Rectal smooth muscle tissue (tissue), 1 donor: ENCODE results near the gene PDE6C.
"Not testable (repeated sequence)": the region's sequence is repeated elsewhere in the genome, so short reads cannot be mapped to it uniquely, and the experiment has no call there.

Experiments used
- H3K27ac ChIP-seq: one replicate; pipeline ENCODE4 v1.7.0; 2013; ENCODE audit warnings: low read depth, low read length, inconsistent platforms
- H3K27me3 ChIP-seq: one replicate; pipeline ENCODE4 v1.7.0; 2013; ENCODE audit warnings: low read length; ENCODE audit not compliant: control insufficient read depth, insufficient read depth
- H3K36me3 ChIP-seq: one replicate; pipeline ENCODE4 v1.7.0; 2013; ENCODE audit warnings: low read length; ENCODE audit not compliant: control insufficient read depth, insufficient read depth
- H3K4me1 ChIP-seq: one replicate; pipeline ENCODE4 v1.7.0; 2013; ENCODE audit warnings: low read length; ENCODE audit not compliant: control insufficient read depth, insufficient read depth
- H3K4me3 ChIP-seq: one replicate; pipeline ENCODE4 v1.7.0; 2013; ENCODE audit warnings: low read length
- H3K9ac ChIP-seq: one replicate; pipeline ENCODE4 v1.7.0; 2013; ENCODE audit warnings: low read length

The PDE6C gene

GRCh38 chr10:93671042-93671441 lies 58.7 kb downstream of the PDE6C start:
- Histone ChIP-seq H3K27ac (no peak overlapping the region), H3K27me3 (no peaks in the 10 kb centered on the region), H3K4me3 (no peak overlapping the region), H3K9ac (no peak overlapping the region), H3K36me3 (no peaks in the 10 kb centered on the region), H3K4me1 (no peaks in the 10 kb centered on the region)

DNA sequence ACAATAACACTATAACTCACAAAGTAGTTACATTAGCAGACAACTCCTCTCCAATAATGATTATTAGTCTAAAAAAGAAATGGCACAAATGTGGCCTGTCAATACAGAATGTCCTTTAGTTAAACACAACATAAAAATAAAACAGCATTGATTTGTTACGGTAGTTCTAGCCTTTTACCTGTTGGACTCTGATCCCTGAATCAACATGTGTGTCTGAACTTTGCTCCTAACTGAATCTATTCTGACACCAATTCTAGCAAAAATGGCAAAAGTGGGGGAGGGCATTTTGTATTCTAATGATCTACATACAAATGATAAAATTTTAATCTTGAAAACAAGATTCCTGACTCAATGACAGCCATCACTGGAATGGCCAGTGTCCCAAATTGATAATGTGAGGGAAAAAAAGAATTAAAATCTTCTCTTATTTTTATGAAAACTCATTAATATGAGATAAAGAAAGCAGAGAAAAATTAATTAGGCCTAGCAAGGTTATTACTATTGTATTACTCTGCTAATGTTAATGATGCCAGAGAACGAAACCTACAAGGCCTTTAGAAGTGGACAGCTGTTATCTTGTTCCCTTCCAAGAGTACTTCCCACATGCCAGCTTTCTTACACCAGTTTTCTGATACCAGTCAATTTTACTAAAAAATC lies 59.8 kb downstream of the PDE6C start:
- Histone ChIP-seq H3K4me3 (no peak overlapping the region), H3K27me3 (no peaks in the 10 kb centered on the region), H3K27ac (no peak overlapping the region), H3K9ac (no peak overlapping the region), H3K36me3 (no peaks in the 10 kb centered on the region), H3K4me1 (no peaks in the 10 kb centered on the region)

GRCh38 chr10:93672890-93673289 lies 60.6 kb downstream of the PDE6C start:
- H3K36me3 ChIP-seq = no peaks in the 10 kb centered on the region
- H3K9ac ChIP-seq = no peak overlapping the region
- H3K4me3 ChIP-seq = no peak overlapping the region
- no peaks in the 10 kb centered on the region for H3K4me1 ChIP-seq
- no peak overlapping the region for H3K27ac ChIP-seq
- no peaks in the 10 kb centered on the region for H3K27me3 ChIP-seq

DNA sequence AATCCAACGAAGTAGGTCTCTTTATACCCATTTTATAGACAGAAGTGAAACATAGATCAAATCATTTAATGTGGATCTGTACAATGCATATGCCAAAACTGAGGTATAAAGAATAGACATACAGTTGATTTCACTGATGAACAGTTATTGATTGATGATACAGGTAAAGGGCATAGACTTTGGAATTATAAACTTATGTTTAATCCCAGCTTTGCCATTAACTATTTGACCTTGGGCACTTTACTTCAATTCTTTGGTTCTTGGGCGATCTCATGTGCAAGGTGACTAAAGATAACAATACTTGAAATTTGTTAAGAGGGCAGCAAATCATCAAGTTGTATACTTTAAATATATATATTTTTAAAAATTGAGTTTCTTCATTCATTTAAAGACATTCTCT lies 61.5 kb downstream of the PDE6C start:
- Histone ChIP-seq H3K36me3 (peaks cover 4% of the 10 kb centered on the region), H3K27ac (no peak overlapping the region), H3K4me3 (no peak overlapping the region), H3K4me1 (no peaks in the 10 kb centered on the region), H3K27me3 (no peaks in the 10 kb centered on the region), H3K9ac (no peak overlapping the region)

- Histone ChIP-seq H3K36me3 (peaks cover 4% of the 10 kb centered on the region), H3K27ac (no peak overlapping the region), H3K4me1 (no peaks in the 10 kb centered on the region), H3K9ac (no peak overlapping the region), H3K4me3 (no peak overlapping the region), H3K27me3 (no peaks in the 10 kb centered on the region)
Observed at GRCh38 chr10:93678386-93678785, 66.0 kb downstream of the PDE6C start.

DNA sequence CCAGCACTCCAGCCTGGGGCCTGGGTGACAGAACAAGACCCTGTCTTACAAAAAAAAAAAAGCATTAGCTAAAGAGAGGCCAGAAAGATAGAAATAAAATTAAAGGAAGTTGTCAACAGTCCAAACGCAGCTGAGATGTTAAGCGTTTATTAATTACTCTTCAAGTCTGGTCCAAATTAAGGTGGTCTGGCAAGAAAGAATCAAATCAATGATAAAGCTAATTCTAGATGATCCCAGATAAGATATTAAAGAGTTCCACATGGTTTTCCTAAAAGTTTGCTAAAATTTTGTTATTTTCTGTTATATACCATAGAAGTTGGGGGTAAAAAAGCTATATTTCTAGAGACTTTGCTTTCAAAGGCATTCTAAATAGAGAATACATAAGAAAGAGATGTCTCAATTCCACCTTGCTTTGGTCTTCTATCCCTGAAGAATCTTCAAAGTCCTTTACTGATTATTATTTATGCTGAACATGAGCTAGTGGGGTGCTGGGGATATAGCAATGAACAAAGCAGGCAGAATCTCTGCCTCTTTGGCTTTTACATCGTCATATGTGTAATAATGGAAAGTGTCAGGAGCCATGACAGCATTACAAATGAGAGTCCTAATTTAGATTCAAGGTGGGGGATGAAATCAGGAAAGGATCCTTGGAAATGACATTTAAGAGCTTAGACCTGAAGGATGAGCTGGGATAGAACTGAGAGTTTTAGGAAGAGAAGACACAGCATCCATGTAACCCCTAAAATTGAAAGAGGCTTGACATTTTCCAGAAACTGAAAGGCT lies 66.7 kb downstream of the PDE6C start:
- Histone ChIP-seq H3K9ac (no peak overlapping the region), H3K27me3 (no peaks in the 10 kb centered on the region), H3K4me3 (no peak overlapping the region), H3K27ac (no peak overlapping the region), H3K4me1 (no peaks in the 10 kb centered on the region), H3K36me3 (peaks cover 4% of the 10 kb centered on the region)

GRCh38 chr10:93680412-93681047 lies 68.2 kb downstream of the PDE6C start:
- no peaks in the 10 kb centered on the region for H3K4me1 ChIP-seq
- peaks cover 4% of the 10 kb centered on the region for H3K36me3 ChIP-seq
- no peaks in the 10 kb centered on the region for H3K27me3 ChIP-seq
- H3K27ac ChIP-seq = no peak overlapping the region
- no peak overlapping the region for H3K4me3 ChIP-seq
- H3K9ac ChIP-seq = no peak overlapping the region

GRCh38 chr10:93687737-93688136 lies 75.4 kb downstream of the PDE6C start:
- no peak overlapping the region for H3K4me3 ChIP-seq
- no peaks in the 10 kb centered on the region for H3K4me1 ChIP-seq
- no peak overlapping the region for H3K9ac ChIP-seq
- H3K27me3 ChIP-seq = no peaks in the 10 kb centered on the region
- H3K27ac ChIP-seq = no peak overlapping the region
- H3K36me3 ChIP-seq = no peaks in the 10 kb centered on the region

- Histone ChIP-seq H3K4me1 (no peaks in the 10 kb centered on the region), H3K4me3 (no peak overlapping the region), H3K27ac (no peak overlapping the region), H3K36me3 (peaks cover 6% of the 10 kb centered on the region), H3K27me3 (no peaks in the 10 kb centered on the region), H3K9ac (no peak overlapping the region)
Observed at GRCh38 chr10:93695740-93696139, 83.4 kb downstream of the PDE6C start.

GRCh38 chr10:93696582-93696981 lies 84.2 kb downstream of the PDE6C start:
- not testable (repeated sequence) for H3K36me3 ChIP-seq, H3K27me3 ChIP-seq, H3K27ac ChIP-seq, H3K4me3 ChIP-seq, H3K4me1 ChIP-seq, H3K9ac ChIP-seq

GRCh38 chr10:93697207-93697606 lies 84.9 kb downstream of the PDE6C start:
- no peak overlapping the region for H3K4me3 ChIP-seq
- H3K27ac ChIP-seq = no peak overlapping the region
- no peaks in the 10 kb centered on the region for H3K27me3 ChIP-seq
- H3K36me3 ChIP-seq = peaks cover 6% of the 10 kb centered on the region
- peaks cover 7% of the 10 kb centered on the region for H3K4me1 ChIP-seq
- H3K9ac ChIP-seq = no peak overlapping the region

- Histone ChIP-seq H3K27ac (peak overlapping the region; percentile 86), H3K4me1 (peaks cover 11% of the 10 kb centered on the region), H3K9ac (peak overlapping the region; percentile 88), H3K36me3 (peaks cover 6% of the 10 kb centered on the region), H3K4me3 (peak overlapping the region; percentile 83), H3K27me3 (no peaks in the 10 kb centered on the region)
Observed at GRCh38 chr10:93701866-93702209, 89.5 kb downstream of the PDE6C start.
